NCI-H345 treated with DMSO at 0.1 percent for 48 hours (cell line): Measurements from ENCODE around the gene SYNDIG1.

Experiments used
- DNase-seq: peaks from one replicate; lab custom pipeline; 2025; ENCODE audit not compliant: unreplicated experiment; lab: John Stamatoyannopoulos, UW

SYNDIG1 gene

DNA sequence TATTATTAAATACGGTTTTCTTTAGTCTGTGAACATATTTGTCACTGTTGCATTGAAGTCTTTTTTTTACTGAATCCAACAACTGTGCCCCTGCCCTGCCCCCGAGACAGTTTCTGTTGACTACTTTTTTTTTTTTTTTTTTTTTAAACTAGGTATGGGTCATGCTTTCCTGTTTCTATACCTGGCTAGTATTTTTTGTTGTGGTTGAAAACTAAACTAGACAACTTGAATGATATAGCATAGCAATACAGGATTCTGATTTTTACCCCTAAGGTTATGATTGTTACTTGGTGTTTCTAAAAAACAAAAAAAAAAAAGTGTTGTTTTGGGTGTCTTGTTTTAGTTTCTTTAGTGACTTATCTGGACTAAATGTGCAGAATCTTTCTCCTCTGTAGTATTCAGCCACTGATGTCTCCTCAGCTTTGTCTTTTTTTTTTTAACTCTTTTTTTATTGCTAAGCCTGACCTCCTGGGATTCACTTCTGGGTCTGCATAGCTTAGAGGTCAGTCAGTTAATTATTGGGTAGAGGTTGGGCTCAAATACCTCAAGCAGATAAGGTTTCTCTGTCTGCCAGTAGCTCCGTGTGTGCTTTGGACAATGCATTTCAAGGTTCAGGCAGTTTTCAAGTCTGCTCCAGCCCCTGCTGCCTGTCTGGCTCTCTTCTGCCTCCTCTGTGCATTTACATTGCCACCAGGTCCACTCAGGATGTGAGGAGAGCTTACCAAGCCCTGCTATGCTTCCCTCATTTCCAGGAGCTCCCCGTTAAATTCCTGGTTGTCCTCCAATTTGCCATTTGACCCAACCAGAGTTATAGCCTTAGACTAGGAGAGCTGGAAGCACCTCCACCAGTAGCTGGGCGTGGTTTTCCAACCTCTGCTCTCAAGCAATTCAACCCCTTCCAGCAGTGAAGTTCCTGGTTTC, 91.4 kb downstream of the SYNDIG1 start:
- no peak for DNase-seq

DNA sequence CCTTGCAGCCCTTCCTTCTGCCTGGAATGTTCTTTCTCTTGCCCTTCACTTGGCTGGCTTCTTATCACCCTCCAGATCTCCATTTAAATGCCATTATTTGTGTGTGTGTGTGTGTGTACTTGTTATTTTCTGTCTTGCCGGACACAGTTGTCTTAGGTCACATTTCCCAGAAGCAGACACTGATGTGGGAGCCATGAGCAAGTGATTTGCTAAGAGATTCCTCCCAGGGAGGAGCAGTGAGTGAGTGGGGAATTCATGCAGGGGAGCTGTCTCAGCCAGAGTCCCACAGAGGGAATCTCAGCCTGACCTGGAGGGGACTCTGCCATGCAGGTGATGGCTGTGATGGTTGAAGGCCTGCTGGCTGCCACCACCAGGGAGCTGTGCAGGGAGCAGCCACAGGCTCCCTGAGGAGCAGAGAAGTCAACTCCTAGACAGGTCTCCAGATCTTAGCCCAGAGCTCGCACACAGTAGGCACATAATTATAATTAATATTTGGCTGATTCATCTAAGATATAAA, 96.5 kb downstream of the SYNDIG1 start:
- no peak for DNase-seq

- no peak for DNase-seq
These were observed 97.2 kb downstream of the SYNDIG1 start for GRCh38 chr20:24566656-24567055.

GRCh38 chr20:24567508-24567907, 98.1 kb downstream of the SYNDIG1 start:
- no peak for DNase-seq

DNA sequence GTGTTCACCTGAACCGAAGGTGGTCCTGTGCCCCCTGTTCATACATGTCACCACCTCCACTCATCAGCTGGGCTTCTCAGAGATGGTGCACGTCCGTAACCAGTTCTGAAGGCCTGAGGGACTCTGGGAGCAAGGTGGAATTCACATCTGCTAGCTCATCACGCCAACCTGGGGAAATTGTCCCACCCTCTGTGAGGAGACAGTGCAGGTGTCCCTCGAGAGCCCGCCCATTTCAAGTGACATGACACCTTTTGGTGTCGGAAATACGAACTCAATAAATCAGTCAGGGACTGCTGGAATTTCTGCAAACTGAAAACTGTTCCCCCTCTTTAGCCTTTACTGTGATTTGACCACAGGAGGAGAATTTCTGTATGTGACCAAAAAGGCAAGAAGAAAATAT, 99.4 kb downstream of the SYNDIG1 start:
- DNase-seq, result no peak

DNA sequence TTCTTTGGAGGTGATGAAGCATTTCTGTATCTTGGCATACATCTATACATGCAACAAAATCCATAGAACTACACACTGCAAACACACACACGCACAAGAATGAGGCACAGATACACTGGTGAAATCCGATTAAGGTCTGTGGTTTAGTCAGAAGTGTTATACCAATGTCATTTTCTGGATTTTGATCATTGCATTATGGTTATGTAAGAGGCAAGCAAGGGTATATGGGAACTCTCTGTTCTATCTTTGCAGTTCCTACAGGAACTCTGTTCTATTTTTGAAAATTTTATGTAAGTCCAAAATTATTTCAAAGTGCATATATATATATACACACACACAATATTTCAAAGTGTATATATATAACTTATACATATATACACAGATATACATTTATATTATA, 101.7 kb downstream of the SYNDIG1 start:
- DNase-seq, result no peak

- no peak for DNase-seq
These were observed 102.7 kb downstream of the SYNDIG1 start for GRCh38 chr20:24572140-24572539.

GRCh38 chr20:24572862-24573261, 103.4 kb downstream of the SYNDIG1 start:
- no peak for DNase-seq

DNA sequence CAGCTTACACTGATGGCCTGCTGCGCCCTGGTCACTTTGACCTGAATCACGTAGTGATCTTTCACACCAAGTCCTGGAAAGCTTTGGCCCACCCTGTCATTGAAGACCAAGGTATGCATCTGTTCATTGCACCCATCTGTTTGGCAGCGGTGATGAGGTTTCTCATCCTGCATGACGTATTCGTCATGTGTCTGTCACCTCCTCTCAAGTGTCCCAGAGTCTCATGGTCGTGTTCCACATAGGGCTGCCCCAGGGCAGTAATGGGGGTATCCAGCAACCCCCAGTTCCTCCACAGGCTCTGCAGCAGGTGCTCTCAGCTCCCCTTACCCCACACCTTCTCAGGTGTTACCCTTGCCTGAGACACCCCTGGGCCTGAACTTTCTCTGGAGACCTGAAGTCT, 104.1 kb downstream of the SYNDIG1 start:
- DNase-seq, result no peak

DNA sequence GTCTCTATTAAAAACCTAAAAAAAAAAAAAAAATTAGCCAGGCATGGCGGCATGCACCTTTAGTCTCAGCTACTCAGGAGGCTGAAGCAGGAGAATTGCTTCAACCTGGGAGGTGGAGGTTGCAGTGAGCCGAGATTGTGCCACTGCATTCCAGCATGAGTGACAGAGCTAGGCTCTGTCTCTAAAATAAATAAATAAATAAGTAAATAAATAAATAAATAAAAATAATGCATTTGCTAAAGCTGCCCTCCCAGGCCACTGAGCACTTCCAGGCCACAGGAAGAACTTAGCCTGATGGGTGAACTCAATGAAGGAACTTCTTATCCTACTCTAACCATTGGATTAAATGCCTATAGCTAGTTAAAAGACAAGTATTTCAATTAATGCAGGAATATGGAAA, 104.9 kb downstream of the SYNDIG1 start:
- no peak for DNase-seq

DNA sequence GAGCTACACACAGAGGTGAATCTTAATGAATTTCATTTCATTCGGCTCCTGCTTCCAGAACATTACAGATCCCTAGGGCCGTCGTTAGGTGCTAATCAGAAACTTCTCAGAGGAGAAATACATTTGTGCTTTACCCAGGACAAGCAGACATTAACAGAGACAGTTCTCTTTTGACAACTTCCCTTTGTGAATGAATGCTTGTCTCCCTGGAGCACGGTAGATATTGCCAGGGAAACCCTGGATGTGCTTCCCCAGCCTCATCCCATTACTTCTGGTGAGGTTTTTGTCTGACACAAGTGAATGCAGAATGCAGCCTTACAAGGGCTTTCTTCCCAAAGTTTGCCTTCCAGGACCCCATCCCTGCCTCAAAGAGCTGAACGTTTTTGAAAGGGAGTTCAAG, 105.4 kb downstream of the SYNDIG1 start:
- DNase-seq, result no peak

GRCh38 chr20:24575811-24576210, 106.4 kb downstream of the SYNDIG1 start:
- no peak for DNase-seq

- no peak for DNase-seq
These were observed 107.0 kb downstream of the SYNDIG1 start for GRCh38 chr20:24576447-24576846.

DNA sequence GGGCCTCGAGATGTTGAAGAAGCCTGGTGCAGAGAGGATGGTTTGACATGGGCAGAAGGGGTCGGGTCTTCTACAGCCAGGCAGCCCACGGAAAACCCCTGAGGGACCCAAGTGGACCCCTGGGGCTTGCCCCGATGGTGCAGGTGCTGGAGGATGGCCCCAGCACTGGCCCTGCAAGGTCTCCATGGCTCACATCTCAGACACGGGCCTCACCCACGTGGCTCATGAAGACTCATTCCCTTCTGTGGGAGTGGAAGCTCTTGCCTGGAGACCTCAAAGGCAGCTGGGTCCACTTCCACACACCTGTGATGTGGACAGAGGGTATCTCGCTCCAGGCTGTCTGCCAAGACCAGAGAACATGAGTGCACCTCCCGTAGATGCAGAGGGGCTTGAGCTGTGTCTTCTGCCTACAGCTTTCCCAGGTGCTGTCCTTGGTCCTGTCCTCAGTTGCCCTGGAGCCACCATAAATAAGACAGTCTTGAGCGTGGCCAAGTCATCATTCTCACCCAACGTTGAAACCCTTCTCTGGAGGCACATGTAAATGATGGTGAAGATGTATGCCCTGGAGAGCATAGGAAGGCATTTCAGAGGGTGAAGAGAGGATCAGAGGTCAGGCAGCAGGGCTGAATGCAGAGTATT, 108.0 kb downstream of the SYNDIG1 start:
- no peak for DNase-seq

GRCh38 chr20:24578567-24579415, 109.4 kb downstream of the SYNDIG1 start:
- no peak for DNase-seq

DNA sequence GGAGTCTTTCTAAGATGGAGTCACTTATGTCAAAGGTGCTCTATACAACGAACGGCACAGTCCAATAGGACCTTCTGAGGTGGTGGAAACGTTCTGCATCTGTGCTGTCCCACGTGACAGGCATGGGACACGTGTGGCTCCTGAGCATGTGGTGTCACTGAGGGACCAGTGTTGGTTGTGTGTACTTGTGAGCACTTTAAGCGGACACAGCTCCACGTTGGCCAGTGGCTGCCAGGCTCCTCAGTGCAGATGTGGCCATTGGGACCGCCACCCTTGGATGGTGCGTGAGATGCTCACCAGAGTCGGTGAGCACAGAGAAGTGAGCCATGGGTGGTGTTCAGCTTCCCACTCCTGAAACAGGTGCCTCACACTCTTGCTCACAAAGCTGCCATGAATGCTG, 110.0 kb downstream of the SYNDIG1 start:
- DNase-seq, result no peak

- no peak for DNase-seq
These were observed 110.6 kb downstream of the SYNDIG1 start for GRCh38 chr20:24580006-24580405.

- no peak for DNase-seq
These were observed 111.4 kb downstream of the SYNDIG1 start for GRCh38 chr20:24580855-24581254.

DNA sequence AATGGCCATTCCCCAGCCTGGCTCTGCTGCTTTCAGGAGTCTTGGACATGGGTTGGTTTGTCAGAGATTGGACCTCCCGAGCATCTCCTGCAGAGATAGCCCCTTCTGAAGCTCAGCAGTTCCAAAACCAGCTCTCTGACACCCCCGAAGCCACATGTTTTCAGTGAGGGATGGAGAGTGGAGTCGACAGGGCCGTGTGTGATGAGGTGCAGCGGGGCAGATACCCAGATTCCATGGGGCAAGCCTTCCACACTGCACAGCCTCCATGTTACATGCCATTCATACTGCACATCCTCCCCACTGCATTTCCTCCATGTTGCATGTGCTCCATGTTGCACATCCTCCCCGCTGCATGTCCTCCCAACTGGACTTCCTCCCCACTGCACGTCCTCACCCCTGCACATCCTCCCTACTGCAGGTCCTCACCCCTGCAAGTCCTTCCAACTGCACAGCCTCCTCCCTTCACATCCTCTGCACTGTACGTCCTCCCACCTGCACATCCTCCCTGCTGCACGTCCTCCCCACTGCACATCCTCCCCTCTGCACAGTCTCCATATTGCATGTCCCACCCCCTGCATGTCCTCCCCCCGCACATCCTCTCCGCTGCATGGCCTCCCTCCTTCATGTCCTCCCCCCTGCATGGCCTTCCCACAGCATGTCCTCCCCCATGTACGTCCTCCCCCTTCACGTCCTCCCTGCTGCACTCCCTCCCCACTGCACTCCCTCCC, 112.2 kb downstream of the SYNDIG1 start:
- no peak for DNase-seq

- DNase-seq, result no peak
These were observed 113.1 kb downstream of the SYNDIG1 start for GRCh38 chr20:24582373-24583168.
